GM19099 (cell line): ENCODE data around the gene CCDC33.

ENCODE experiments used
- POLR2A ChIP-seq: IDR thresholded peaks from 3 replicates; pipeline ENCODE4 v1.6.1; 2011; ENCODE audit warnings: low read depth; ENCODE audit not compliant: insufficient read length; ENCODE audit errors: extremely low read depth

The CCDC33 gene

DNA sequence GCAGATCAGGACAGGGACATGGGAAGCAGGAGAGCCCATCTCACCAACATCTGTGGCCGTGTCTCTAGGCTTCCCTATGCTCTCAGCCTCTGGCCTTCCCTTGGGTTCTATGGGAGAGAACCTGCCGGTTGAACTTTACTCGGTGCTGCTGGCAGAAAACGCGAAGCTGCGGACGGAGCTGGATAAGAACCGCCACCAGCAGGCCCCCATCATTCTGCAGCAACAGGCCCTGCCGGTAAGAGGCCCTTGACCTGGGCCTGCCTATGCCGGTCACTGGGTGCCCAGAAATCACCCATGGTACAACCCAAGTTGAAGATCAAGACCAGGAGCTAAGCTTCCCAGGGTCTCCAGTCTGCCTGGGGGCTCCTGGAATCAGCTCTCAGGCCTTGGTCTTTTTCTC, 96.5 kb downstream of the CCDC33 start:
- no peak for TF ChIP-seq POLR2A

DNA sequence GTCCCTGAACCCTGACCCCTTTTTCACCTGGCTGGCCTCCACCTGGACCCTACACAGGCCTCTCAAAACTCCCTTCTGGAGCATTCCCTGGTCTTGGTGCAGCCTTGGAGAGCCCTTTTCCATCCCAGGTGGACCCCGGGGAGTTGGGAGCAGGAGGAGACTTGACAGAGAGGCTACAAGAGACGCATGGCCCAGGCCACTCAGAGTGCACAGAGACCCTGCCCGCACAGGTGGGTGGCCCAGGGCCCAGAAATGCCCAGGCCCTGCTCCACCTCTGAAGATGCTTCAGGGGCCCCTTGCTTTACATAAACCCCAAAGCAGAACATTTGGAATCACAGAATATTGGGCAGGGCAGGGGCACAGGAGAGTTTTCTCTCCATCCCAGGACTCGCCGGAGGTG, 97.0 kb downstream of the CCDC33 start:
- TF ChIP-seq POLR2A: no peak

DNA sequence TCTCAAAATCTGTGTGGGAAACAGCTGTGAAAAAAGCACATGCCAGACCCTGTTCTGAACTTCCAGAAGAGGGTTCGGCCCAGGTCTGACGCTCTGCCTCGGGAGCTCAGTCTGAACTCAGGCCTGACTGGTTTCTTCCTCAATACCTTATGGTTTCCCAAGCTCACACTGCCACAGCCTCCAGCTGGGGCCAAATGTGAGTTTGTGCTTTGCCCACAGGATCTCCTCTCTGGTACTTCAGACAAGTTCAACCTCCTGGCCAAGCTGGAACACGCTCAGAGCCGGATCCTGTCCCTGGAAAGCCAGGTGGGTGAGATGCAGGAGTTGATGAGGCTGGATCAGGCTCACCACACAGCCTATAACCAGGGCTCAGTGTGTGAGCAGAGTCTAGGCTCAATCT, 97.5 kb downstream of the CCDC33 start:
- no peak for TF ChIP-seq POLR2A

DNA sequence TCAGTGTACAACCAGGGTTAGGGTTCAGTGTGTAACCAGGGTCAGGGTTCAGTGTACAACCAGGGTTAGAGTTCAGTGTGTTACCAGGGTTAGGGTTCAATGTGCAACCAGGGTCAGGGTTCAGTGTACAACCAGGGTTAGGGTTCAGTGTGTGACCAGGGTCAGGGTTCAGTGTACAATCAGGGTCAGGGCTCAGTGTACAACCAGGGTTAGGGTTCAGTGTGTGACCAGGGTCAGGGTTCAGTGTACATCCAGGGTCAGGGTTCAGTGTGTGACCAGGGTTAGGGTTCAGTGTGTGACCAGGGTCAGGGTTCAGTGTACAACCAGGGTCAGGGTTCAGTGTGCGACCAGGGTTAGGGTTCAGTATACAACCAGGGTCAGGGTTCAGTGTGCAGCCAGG, 98.0 kb downstream of the CCDC33 start:
- no peak for TF ChIP-seq POLR2A

GRCh38 chr15:74335396-74335795, 99.3 kb downstream of the CCDC33 start:
- no peak for TF ChIP-seq POLR2A

- TF ChIP-seq POLR2A: no peak
These were observed 100.2 kb downstream of the CCDC33 start for GRCh38 chr15:74336061-74337005.

DNA sequence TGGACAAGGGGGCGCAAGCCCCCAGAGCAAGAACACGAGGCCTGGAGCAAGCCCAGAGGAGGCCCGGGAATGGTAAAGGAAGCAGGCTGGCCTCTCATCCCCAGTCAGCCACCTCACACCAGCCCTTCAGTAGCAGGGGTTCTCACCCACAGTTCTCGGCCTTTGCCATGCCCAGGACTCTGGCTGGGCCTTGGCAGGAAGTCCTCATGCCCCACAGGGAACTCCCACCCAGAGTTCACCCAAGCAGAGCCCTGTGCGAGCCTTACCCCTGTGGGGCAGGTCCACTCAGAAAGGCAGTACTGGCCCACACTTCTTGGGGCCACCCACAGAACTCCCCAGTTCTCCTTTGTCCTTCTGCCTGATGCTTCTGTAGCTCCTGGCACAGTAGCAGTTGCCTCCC, 101.0 kb downstream of the CCDC33 start:
- TF ChIP-seq POLR2A: no peak

- TF ChIP-seq POLR2A: no peak
These were observed 101.6 kb downstream of the CCDC33 start for GRCh38 chr15:74337607-74338211.

DNA sequence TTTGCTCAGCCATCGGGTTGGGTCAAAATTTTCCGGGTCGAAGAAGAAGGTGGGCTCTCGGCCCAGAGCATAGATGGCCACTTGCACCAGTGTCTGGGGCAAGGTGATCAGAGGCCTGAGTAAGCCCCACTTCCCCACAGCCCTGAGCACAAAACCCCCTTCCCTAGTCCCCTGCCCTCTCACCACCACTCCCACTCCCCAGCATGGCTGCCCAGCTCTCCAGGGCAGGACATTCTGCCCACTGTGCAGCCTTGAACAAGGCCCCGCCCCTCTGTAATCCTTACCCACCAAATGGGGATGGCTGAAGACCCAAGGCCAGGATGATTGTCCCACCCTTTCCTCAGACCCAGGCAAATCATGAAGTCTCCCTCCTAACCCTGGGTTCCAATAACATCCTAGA, 102.5 kb downstream of the CCDC33 start:
- no peak for TF ChIP-seq POLR2A

DNA sequence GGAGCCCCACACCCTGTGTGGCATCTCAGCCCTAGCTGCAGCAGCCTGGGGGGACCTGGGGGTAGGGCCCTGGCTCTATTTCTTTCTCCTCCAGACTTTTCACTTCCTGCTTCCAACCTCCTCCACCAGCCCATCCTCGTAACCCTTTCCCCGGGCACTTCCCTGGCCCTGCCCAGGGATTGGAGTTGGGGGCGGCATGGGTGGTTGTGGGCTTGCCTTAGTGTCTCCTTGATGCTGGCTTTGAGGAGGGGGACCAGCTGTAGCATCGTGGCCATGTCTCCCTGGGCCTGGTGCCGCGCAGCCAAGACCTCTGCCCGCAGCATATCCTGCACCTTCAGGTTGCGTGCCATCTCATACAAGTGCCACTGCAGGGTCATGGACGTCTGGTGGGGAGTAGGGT, 103.2 kb downstream of the CCDC33 start:
- no peak for TF ChIP-seq POLR2A

DNA sequence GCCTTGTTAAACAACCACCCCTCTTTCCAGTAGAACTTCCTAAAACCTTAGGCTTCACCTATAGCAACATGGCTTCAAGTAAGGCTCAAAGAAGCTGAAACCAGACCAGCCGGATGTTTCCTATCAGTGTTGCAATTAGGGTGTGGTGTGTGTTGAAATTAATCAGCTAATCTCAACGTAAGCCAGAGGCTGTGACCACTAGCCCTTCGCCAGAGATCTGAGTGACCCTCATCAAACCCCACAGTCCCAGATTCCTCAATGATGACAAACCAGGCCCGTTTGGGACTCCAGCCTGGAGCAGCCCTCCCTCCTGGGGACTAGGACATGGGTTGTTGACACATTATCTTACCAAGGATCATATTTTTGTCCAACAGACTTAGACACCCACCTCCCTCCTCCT, 104.0 kb downstream of the CCDC33 start:
- TF ChIP-seq POLR2A: no peak

DNA sequence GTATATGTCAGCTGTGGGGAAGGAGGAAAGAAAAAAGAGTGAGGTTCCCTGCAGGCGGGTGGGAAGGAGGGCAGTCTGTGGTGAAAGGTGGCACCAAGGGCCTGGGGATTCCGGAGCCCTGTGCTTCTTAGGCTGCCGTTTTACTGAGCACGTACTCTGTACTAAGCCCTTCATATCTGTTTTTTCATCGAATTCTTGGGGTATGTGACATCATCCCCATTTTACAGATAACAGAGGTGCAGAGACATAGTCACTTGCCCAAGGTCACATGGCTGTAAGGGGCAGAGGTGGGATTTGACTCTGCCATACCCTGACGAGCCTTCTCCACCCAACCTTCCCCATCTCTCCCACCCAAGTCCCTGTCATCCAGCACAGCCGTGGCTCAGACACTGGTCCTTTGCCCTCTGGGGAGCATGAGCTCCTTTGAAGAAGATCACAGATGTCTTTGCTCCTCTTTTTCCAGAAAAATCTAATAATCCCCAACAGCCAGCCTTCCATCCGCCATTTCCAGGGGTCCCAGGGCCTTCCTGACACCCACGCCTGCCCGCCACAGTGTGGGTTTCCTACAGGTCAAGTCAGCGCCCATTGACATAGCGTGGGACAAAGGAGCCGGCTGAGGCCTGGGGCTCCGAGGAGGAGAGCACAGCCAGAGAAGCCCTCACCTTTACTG, 107.1 kb downstream of the CCDC33 start:
- no peak for TF ChIP-seq POLR2A

GRCh38 chr15:74343797-74344127, 107.6 kb downstream of the CCDC33 start:
- no peak for TF ChIP-seq POLR2A

- no peak for TF ChIP-seq POLR2A
These were observed 108.9 kb downstream of the CCDC33 start for GRCh38 chr15:74345051-74345450.

GRCh38 chr15:74347757-74348250, 111.7 kb downstream of the CCDC33 start:
- TF ChIP-seq POLR2A: no peak
